SJCRH30 (cell line): ENCODE data around the gene HS6ST3. TPM values are rescaled to one million over a fixed set of nuclear protein-coding genes. Genes with fewer than 3 reads are reported as not detected.

Experiments
- DNase-seq, 2 experiments: peaks; one replicate each; pipeline ENCODE4 v3.0.0-alpha.2; 2015 to 2020
- H3K27ac ChIP-seq: fragments of 250-450 bp; sonication (Bioruptor Pico); 2 replicates; pipeline ENCODE4 v1.5.1; 2020; ENCODE audit warnings: mild to moderate bottlenecking, moderate library complexity
- H3K27me3 ChIP-seq: fragments of 250-450 bp; sonication (Bioruptor Pico); 2 replicates; pipeline ENCODE4 v1.5.1; 2020; ENCODE audit warnings: mild to moderate bottlenecking, moderate library complexity
- H3K36me3 ChIP-seq: fragments of 250-450 bp; sonication (Bioruptor Pico); 2 replicates; pipeline ENCODE4 v1.5.1; 2020; ENCODE audit warnings: mild to moderate bottlenecking, moderate library complexity
- H3K4me1 ChIP-seq: fragments of 250-450 bp; sonication (Bioruptor Pico); 2 replicates; pipeline ENCODE4 v1.5.1; 2020; ENCODE audit warnings: mild to moderate bottlenecking, moderate library complexity
- H3K4me3 ChIP-seq: fragments of 250-450 bp; sonication (Bioruptor Pico); 2 replicates; pipeline ENCODE4 v1.5.1; 2020; ENCODE audit warnings: mild to moderate bottlenecking, moderate library complexity
- H3K9me3 ChIP-seq: fragments of 250-450 bp; sonication (Bioruptor Pico); replicated peaks from 2 replicates; pipeline ENCODE4 v1.5.1; 2020; ENCODE audit warnings: mild to moderate bottlenecking, moderate library complexity
- total RNA-seq: library from RNA; depleted of rRNA; stranded (reverse); fragments of >200 nt; shearing (Covaris generic); gene quantifications from 2 replicates; pipeline ENCODE4 v1.2.3, GENCODE V29; 2014

Gene HS6ST3
- total RNA-seq, 1 experiment from 2014 or later: 0.02 TPM

DNA sequence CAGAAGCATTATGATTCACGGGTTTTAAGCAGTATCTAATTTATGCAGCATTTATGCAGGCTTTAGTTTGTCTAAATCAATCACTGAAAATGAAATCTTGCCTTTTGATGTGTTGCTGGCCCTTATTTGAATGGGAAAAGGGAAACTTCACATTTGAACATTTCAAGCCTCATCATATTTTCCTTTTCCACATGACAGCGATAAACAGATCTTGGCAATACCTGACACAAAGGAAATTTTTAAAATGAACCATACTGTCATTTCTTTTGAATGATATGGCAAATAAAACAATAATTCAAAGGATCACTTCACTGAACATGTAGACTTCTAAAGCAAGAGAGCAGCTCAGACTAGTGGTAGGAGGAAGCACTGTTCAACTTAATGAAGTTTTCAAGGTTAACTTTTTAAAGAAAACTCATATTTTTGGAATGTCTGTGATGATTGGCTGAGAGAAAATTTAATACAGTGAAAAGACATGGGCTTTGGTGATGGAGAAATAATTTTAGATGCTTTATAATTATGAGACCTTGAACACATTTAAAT, 706.3 kb downstream of the HS6ST3 start:
- H3K4me3 ChIP-seq: no peak overlapping the region
- H3K9me3 ChIP-seq: no peaks in the 10 kb centered on the region
- H3K4me1 ChIP-seq: no peaks in the 10 kb centered on the region
- H3K27ac ChIP-seq: no peak overlapping the region
- no peak for DNase-seq
- no peaks in the 10 kb centered on the region; the same call in 1 of the 2 replicates for H3K27me3 ChIP-seq
- no peaks in the 10 kb centered on the region for H3K36me3 ChIP-seq

DNA sequence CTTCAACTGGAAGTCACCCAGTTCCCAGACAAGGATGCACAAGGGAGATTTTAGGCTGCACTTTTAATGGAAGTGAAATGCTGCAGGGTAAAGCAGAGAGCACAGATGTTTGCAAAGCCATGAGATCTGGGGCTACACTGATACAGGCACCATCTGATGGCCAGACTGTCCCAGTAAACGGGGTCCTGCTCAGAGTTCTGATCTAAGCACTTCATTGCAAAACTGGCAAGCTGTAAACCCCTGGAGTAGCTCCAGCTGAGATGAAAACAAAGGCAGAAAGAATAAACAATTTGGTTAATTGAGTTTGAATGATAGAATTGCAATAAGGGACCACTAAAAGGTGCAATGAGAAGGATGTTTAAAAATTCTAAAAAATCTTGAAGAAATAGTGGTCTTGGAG, 707.2 kb downstream of the HS6ST3 start:
- H3K36me3 ChIP-seq: no peaks in the 10 kb centered on the region
- DNase-seq: no peak
- H3K27me3 ChIP-seq: no peaks in the 10 kb centered on the region; the same call in 1 of the 2 replicates
- no peaks in the 10 kb centered on the region for H3K9me3 ChIP-seq
- no peak overlapping the region for H3K4me3 ChIP-seq
- H3K4me1 ChIP-seq: no peaks in the 10 kb centered on the region
- H3K27ac ChIP-seq: no peak overlapping the region

DNA sequence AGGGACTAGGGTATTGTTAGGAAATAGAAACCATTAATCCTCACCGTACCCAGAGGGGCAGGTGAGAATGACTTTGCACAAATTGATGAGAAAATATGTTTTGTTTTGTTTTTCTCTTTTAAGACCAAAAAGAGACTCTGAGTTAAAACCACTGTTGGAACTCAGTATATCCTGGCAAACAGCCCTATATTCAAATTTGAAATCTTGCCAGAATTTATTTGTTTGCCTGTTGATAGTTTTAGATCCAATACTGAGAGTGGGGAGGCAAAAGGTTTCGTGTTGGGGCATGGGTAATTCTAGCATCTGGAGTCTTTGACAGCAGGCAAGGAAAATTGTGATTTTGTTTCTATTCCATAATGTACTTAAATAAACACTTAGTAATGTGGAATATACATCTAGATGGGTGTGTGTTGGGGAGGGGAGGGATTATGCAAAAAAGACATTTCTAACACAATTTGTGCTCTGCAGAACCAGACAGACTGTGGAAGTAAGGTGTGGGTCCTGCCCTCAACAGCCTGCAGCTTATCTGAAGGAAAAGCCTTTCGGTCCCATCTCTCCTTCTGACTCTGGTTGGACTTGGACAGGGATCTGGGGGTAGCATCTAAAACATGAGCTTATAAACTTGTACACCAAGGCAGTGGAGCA, 713.7 kb downstream of the HS6ST3 start:
- Histone ChIP-seq H3K27me3 (no peaks in the 10 kb centered on the region), H3K9me3 (no peaks in the 10 kb centered on the region), H3K27ac (no peak overlapping the region), H3K4me1 (no peaks in the 10 kb centered on the region), H3K36me3 (no peaks in the 10 kb centered on the region), H3K4me3 (no peak overlapping the region)
- no peak for DNase-seq

DNA sequence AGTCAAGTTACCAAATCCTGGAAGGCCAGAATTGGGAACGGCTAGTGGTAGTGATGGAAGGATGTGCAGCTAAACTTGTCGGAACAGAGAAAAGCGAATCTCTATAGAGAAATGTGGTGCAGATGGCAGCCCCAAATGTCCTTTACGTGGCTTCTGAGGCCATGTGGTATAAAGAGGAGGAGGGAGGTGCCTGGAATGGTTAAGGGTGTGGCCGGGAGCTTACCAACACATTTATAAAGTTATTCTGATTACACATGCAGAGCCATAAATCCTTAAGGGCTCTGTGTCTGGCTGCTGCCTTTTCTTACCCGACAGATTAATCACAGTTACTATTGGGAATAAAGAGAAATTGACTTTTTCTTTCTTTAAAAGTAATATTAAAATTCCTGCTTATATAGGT, 714.3 kb downstream of the HS6ST3 start:
- DNase-seq: no peak
- Histone ChIP-seq H3K9me3 (no peaks in the 10 kb centered on the region), H3K27ac (no peak overlapping the region), H3K36me3 (no peaks in the 10 kb centered on the region), H3K4me3 (no peak overlapping the region), H3K4me1 (no peaks in the 10 kb centered on the region), H3K27me3 (no peaks in the 10 kb centered on the region)

DNA sequence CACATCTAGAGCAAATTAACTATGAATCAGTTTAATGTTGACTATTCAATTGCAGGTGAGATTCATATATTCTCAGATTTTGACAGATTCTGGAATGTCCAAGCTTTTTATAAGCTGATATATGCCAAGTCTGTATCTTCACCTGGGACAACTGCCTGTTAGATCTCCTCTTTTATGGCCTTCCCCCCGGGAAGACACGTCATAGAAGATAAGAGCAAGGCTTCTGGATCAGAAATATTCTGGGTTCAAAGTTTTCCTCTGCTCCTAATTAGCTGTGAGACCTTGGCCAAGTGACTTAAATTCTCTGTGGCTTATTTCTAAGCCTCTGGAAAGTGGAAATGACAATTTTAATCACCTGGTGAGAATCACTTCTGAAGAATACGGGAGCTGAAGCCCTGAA, 716.8 kb downstream of the HS6ST3 start:
- Histone ChIP-seq H3K4me3 (no peak overlapping the region), H3K4me1 (no peaks in the 10 kb centered on the region), H3K9me3 (no peaks in the 10 kb centered on the region), H3K36me3 (no peaks in the 10 kb centered on the region), H3K27ac (no peak overlapping the region), H3K27me3 (no peaks in the 10 kb centered on the region)
- DNase-seq: no peak

DNA sequence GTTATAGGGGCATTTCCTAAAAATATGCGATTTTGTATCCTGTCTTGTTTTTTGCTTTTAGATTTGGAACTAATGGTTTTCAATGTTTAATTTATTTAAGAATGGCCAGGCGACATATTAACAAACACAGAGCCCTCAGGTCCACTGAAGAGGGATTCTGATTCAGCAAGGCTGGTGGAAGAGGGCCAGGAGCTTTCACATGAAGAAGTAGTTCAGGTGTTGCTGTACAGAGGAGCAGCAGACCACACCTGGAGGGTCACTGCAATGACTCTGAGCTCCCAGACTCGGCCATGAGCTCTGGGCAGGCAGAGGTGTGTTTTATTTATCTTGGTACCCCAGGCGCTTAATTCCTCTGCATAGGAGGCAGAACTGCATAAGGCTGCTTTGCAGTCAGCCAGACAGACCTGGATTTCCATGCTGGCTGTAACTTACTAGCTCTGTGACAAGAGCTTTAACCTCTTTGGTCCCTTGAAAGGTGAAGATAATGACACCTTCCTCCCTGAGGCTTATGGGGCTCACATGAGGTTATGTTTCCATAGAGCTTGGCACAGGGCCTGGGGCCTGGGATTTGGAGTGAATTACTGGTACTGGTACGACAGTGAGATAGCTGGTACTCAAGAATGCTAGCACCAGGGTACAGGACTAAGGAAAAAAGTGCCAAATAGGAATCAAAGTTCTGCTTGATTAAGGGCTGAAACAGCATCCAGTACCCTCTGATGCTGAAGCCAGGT, 719.6 kb downstream of the HS6ST3 start:
- Histone ChIP-seq H3K9me3 (no peaks in the 10 kb centered on the region), H3K4me1 (no peaks in the 10 kb centered on the region), H3K36me3 (no peaks in the 10 kb centered on the region), H3K27me3 (no peaks in the 10 kb centered on the region), H3K4me3 (no peak overlapping the region), H3K27ac (no peak overlapping the region)
- no peak for DNase-seq

DNA sequence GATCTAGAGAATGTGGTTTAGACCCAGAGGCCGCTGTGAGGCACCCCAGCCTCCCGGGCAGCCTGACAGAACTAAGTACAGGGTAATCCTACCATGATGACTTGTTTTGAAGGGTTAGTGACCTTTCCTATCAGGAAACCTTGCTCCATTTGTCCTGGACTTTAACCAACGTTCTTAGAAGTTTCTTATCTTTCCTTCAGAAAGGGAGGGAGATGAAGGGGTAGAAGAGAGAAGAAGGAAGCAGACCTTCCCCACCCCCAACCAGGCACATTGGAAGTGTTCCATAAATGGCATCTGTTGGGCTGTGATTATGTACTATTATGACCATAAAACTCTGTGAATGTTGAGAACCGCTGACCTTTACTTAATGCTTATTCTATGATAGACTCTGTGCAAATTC, 720.2 kb downstream of the HS6ST3 start:
- no peak for DNase-seq
- H3K4me1 ChIP-seq: no peaks in the 10 kb centered on the region
- no peak overlapping the region for H3K27ac ChIP-seq
- no peaks in the 10 kb centered on the region for H3K9me3 ChIP-seq
- no peaks in the 10 kb centered on the region for H3K27me3 ChIP-seq
- no peak overlapping the region for H3K4me3 ChIP-seq
- no peaks in the 10 kb centered on the region for H3K36me3 ChIP-seq

DNA sequence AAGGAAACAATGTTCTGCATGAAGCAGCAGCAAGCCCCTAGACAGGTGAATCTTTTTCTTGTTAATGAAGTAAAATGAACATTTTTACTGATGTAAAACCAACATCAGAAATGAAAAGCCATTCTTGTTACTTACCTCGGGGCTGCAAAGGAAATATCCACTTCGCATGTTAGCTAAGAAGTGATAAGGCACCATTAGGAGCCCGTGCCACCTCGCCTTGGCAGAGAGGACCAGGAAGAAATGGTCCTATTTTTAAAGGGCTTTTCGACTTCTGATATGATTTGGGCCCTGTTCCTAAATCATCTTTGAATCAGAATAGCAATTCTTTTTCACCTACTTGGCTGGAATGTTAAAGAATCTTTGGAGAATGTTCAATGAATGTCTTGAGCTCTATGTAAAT, 721.1 kb downstream of the HS6ST3 start:
- H3K4me3 ChIP-seq: no peak overlapping the region
- DNase-seq: no peak
- H3K9me3 ChIP-seq: no peaks in the 10 kb centered on the region
- H3K4me1 ChIP-seq: no peaks in the 10 kb centered on the region
- H3K36me3 ChIP-seq: no peaks in the 10 kb centered on the region
- no peak overlapping the region for H3K27ac ChIP-seq
- H3K27me3 ChIP-seq: no peaks in the 10 kb centered on the region

DNA sequence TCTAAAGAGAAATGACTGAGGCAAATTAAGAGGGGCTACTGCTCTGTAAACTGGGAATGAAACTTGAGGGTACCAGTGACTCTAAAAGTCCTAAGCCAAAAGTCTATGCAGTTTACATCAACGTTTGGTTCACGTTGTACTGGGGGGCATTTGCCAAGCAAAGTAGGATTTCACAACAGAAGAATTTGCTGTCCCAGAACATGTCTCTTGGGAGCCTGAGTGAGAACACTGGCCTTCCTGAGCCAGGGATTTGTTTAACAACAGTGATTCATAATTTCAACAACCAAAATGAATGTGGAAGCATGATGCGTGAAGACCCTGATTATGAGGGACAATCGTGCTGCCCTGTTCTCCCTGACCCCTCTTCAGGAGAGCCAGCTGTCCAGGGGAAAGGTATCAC, 726.4 kb downstream of the HS6ST3 start:
- Histone ChIP-seq H3K9me3 (no peaks in the 10 kb centered on the region), H3K4me3 (no peak overlapping the region), H3K4me1 (no peaks in the 10 kb centered on the region), H3K27me3 (no peaks in the 10 kb centered on the region), H3K36me3 (no peaks in the 10 kb centered on the region), H3K27ac (no peak overlapping the region)
- peak; percentile 5 to 27 for DNase-seq

DNA sequence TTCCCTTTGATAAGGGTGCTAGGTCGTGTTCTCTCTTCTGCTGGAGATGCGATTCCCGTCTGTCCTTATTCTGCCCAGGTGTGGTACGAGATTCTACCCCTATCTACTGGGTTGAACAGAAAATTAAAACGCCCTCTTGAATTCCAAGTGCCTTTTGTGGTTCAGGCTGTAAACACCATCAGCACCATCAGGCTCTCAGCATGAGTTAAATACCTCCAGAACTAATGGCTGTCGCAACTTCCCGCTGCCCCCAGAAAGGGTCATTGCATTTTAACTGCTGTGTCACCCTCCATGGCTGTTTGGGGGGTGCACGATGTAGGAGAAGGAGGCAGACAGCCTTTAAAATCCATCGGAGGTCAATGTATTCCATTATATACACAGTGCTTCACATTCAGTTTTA, 727.0 kb downstream of the HS6ST3 start:
- H3K27ac ChIP-seq: no peak overlapping the region
- H3K4me1 ChIP-seq: no peaks in the 10 kb centered on the region
- DNase-seq: no peak
- no peaks in the 10 kb centered on the region for H3K36me3 ChIP-seq
- no peaks in the 10 kb centered on the region for H3K9me3 ChIP-seq
- H3K27me3 ChIP-seq: no peaks in the 10 kb centered on the region
- no peak overlapping the region for H3K4me3 ChIP-seq

DNA sequence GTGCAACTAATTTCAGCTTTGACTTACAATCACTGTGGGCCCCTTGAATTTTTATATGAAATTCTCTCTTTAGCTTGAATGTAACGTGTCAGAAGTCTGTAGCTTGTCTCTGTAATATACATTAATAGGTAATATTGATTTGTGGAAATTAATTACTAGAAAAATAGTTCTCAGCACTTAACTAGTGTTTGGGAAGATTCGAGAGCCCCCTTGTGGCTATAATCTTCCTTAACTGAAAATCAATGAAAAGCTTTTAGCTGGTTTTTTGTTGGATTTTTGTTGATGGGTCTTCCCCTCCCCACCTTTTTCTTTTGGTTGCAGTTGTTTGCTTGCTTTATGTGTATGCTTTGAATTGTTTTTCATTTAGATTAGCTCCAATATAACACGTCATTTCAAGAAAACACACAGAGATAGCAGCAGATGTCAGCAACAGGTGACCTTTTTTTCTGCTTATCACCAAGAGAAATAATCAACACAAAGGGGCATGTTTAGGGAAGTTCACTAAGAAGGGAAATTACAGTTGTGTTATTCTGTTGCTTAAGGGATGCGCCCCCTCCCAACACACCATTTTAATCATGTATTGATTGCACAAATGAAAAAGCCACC, 727.5 kb downstream of the HS6ST3 start:
- DNase-seq: peak in 1 of 2 experiments; percentile 30
- no peaks in the 10 kb centered on the region for H3K9me3 ChIP-seq
- no peak overlapping the region for H3K27ac ChIP-seq

DNA sequence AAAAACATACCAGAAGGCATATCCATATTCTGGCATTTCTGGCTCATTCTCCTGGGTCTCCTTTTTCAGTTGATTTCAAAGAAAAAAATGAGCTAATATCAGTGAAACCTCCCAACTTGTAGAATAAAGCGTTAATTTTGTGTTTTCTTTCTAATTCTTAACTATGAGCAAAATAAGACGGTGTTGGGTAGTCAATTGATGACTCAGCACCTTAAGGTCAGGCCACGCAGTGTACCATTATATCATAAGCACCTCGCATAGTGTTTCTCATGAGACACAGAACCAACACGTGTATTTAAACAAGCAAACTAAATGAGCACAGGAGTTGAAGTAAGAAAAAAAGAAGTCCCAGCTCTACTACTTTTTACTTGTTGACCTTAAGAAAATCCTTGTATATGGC, 729.5 kb downstream of the HS6ST3 start:
- Histone ChIP-seq H3K27me3 (no peaks in the 10 kb centered on the region), H3K9me3 (no peaks in the 10 kb centered on the region), H3K36me3 (no peaks in the 10 kb centered on the region), H3K27ac (no peak overlapping the region), H3K4me3 (no peak overlapping the region), H3K4me1 (no peaks in the 10 kb centered on the region)
- DNase-seq: no peak

More for the DNA sequence above, 727.5 kb downstream of the HS6ST3 start:
- H3K36me3 ChIP-seq: no peaks in the 10 kb centered on the region
- no peaks in the 10 kb centered on the region for H3K27me3 ChIP-seq
- H3K4me1 ChIP-seq: no peaks in the 10 kb centered on the region
- H3K4me3 ChIP-seq: no peak overlapping the region

DNA sequence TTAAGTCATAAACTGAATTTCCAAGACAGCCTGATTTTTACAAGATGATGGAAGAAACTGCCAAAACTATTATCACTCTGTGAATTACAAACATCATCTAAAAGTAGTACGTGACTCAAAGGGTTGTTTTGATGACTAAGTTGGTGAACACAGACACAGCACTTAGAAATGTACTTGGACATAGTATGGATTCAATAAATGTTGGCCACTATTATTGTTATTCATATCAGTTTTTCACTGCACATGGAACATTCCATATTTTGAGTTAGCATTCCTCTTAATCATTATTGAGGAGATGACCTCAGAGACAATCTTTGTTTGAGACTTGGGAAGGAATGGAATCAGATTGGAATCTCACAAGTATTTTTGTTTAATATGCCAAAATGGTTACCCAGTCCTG, 731.5 kb downstream of the HS6ST3 start:
- no peak overlapping the region for H3K27ac ChIP-seq
- no peaks in the 10 kb centered on the region for H3K36me3 ChIP-seq
- H3K4me3 ChIP-seq: no peak overlapping the region
- no peaks in the 10 kb centered on the region for H3K9me3 ChIP-seq
- no peaks in the 10 kb centered on the region for H3K27me3 ChIP-seq
- DNase-seq: no peak
- H3K4me1 ChIP-seq: no peaks in the 10 kb centered on the region

DNA sequence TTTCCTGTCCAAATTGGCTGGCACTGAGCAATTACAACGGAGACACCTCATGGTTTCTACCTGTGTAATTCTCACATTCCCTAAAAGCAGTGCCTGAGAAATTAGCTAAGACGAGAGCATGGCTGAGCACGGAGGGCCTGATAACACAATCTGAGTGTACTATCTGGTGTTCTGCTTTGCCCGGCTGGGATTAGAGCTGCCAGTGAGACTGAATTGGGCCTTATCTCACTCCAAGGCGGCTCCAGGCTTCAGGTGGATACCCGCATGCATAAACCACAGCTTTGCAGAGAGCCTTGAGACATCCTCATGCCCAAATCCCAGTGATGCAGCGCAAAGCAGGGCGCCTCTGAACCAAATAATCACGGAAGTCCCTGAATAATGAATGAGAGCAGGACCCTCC, 732.1 kb downstream of the HS6ST3 start:
- no peak overlapping the region for H3K4me3 ChIP-seq
- no peaks in the 10 kb centered on the region for H3K4me1 ChIP-seq
- DNase-seq: no peak
- H3K36me3 ChIP-seq: no peaks in the 10 kb centered on the region
- no peak overlapping the region for H3K27ac ChIP-seq
- H3K9me3 ChIP-seq: no peaks in the 10 kb centered on the region
- no peaks in the 10 kb centered on the region for H3K27me3 ChIP-seq

DNA sequence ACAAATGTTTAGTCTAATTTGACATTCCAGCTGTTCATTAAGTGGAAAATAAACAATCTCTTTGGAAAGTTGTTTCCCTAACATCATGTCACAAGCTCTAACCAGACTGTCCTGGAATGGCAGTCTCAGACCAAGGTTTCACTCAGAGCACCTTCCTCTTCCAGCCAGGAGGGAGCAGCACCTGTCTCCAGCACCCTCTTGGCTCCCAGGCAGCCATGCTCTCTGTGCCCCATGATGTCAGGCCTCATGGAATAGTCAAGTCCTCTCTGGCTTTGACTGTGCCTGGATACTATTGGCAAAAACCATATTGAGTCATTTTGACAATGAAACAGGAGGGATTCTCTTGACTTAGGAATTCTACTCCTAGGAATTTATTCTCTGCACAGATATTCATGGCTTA, 733.0 kb downstream of the HS6ST3 start:
- peak; percentile 34 to 40 for DNase-seq

More for the DNA sequence above, 733.0 kb downstream of the HS6ST3 start:
- Histone ChIP-seq H3K9me3 (no peaks in the 10 kb centered on the region), H3K4me3 (no peak overlapping the region), H3K27ac (no peak overlapping the region), H3K27me3 (no peaks in the 10 kb centered on the region), H3K4me1 (no peaks in the 10 kb centered on the region), H3K36me3 (no peaks in the 10 kb centered on the region)
